Stimulated activated CD8-positive, alpha-beta memory T cell treated with anti-CD3 and anti-CD28 coated beads, Interleukin-7, amount 100 ng/mL, for 4 hours (primary cell): ENCODE measurements around the gene MBTD1.
"Not testable (repeated sequence)": the region's sequence is repeated elsewhere in the genome, so short reads cannot be mapped to it uniquely, and the experiment has no call there.

ENCODE experiments used
- DNase-seq, 2 donors: peaks; one replicate each; pipeline ENCODE4 v3.0.0-alpha.2; 2020; ENCODE audit warnings: low read depth in 2 of 2

MBTD1 gene

GRCh38 chr17:51259564-51260236 is at the start of gene MBTD1:
Gene MBTD1, minus strand, starts transcription at chr17:51260049. Its CDS starts 34,888 bp downstream, at chr17:51225161.
- peak; percentile 90 to 91 for DNase-seq

DNA sequence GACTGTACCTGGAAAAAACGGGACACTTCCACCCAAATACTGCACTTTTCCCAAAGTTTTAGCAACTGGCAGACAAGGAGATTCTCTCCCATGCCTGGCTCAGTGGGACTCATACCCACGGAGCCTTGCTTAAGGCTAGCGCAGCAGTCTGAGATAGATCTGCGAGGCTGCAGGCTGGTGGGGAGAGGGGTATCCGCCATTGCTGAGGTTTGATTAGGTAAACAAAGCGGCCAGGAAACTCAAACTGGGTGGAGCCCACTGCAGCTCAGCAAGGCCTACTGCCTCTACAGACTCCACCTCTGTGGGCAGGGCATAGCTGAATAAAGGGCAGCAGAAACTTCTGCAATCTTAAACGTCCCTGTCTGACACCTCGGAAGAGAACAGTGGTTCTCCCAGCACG is 45.3 kb upstream of the MBTD1 start:
- DNase-seq = no peak

- no peak for DNase-seq
Measured at GRCh38 chr17:51299859-51300258, 40.0 kb upstream of the MBTD1 start.

GRCh38 chr17:51298508-51299371 is 38.9 kb upstream of the MBTD1 start:
- no peak for DNase-seq

DNA sequence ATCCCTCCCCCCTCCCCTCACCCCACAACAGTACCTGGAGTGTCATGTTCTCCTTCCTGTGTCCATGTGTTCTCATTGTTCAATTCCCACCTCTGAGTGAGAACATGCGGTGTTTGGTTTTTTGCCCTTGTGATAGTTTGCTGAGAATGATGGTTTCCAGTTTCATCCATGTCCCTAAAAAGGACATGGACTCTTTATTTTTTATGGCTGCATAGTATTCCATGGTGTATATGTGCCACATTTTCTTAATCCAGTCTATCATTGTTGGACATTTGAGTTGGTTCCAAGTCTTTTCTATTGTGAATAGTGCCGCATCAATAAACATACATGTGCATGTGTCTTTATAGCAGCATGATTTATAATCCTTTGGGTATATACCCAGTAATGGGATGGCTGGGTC is 34.5 kb upstream of the MBTD1 start:
- DNase-seq = not testable (repeated sequence)

GRCh38 chr17:51289696-51290111 is 29.9 kb upstream of the MBTD1 start:
- DNase-seq = no peak

- no peak for DNase-seq
Measured at GRCh38 chr17:51287412-51287811, 27.6 kb upstream of the MBTD1 start.

DNA sequence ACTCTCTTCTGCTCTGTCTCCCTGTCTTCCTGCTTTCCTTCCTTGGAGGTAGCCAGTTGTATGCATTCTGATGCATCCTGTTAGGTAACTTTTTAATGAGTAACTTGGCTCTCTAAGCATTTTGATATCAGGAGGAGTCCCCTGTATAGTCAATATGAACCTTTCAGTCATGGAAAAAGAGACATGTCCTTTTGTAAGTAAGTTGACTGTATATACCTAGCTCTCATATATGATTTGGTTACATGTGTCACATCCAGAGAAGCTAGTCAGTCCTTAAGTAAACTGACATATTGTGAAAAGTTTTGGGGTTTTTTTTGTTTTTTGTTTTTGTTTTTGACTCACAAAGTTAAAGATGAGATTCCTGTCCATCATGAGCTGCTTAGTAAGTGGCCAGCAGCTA is 19.3 kb upstream of the MBTD1 start:
- DNase-seq = no peak

DNA sequence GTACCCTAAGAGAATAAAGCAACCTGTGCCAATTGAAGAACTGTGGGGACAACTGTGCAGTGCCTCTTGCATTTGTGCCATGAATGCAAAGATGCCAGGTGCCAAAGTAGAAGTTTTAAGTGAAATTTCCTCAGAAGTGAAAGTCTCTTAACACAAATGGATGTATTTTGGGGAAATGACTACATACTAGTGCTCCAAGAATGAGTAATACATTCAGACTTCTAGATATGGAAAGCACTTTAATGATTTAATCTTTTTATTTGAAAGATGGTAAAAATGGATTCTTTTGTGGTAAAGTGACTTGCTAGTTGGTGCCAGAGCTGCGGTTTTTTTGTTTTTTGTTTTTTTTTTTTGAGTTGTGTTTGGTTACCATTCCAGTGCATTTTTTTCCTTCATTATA is 15.5 kb upstream of the MBTD1 start:
- DNase-seq = no peak

GRCh38 chr17:51272812-51273211 is 13.0 kb upstream of the MBTD1 start:
- no peak for DNase-seq

DNA sequence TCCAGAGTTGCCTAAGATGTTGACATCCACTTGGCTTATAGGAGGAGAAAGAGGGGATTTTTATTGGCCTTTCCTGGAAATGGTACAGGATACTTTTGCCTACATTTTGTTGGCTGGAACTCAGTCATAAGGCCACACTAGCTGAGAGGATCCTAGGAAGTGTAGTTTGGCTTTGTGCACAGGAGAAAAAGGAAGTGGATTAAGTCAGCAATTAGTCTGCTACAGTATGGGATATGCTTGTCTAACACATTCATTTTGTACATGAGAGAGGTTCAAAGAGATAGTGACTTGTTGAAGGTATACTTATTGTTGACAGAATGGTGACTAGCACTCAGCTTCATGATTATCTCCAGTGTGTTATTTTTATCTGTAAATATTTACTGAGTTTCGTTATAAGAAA is 10.8 kb upstream of the MBTD1 start:
- DNase-seq = no peak

DNA sequence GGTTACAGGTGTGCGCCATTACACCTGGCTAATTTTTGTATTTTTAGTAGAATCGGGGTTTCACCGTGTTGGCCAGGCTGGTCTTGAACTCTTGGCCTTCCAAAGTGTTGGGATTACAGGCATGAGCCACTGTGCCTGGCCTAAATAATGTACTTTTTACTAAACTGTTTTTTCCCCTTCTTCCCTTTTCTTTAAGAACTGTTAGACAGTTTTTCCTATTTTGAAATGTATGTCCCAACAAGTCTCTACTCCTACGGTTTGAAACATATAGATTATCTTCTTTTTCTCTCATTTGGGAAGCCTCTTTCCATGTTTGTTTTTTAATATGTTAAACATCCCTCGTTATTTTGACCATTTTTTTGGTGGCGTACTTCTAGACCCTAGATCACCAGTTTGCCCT is 10.1 kb upstream of the MBTD1 start:
- no peak for DNase-seq

DNA sequence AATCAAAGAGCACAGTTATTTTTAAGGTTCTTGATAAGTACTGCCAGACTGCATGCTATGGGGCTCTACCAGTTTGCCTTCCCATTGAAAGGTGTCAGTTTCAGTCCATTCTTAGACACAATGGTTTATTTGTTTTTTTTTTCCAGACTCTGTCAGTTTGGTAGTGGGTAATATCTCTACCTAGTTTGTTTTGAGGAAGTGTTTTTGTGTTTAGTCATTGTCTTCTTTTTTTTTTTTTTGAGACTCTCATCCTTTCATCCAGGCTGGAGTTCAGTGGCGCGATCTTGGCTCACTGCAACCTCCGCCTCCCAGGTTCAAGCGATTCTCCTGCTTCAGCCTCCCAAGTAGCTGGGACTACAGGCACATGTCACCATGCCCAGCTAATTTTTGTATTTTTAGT is 4.6 kb upstream of the MBTD1 start:
- DNase-seq = not testable (repeated sequence)

- no peak for DNase-seq
Measured at GRCh38 chr17:51263006-51263405, 3.2 kb upstream of the MBTD1 start.

GRCh38 chr17:51261024-51261963 is 1.4 kb upstream of the MBTD1 start:
- DNase-seq = no peak

- peak; percentile 94 to 97 for DNase-seq
Measured at GRCh38 chr17:51260237-51261023, 581 bp upstream of the MBTD1 start, which contains the start of gene UTP18. Gene UTP18, plus strand, starts transcription at chr17:51260546. Its CDS starts 39 bp downstream, at chr17:51260585.

DNA sequence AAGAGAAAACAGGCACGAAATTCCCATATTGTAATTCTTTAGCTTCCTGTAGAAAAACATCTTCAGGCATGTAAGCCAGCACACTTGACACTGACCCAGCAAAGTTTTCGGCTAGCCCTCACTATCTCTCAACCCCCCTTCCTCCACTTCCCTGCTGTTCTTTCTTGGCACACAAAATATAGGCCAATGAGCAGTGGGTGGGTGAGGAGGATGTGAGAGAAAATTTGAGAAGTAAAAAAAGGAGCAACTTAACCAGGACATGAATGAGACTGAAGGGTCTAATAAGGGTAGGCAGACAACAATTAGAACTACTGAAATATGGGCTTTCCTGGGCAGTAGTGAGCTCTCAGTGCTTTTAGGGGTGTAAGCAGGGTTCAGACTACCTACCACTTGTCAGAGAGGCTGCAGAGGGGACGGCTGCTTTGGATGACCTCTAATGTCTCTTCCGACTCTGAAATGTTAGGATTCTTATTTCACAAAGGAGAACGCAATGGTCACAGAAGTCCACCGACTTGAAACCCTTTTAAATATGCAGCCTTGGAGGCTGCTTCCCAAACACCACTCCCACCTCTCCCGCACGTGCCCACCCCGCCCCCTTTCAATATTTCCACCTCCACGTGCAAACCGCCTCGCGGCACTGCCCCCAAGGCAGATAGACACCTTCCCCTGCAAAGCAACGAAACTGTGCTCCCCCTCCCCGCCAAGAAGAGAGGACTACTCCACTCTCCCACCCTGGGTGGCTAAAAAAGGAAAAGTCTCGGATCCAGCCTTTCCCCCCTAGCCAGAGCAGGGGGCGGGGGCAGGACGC is 889 bp downstream of the MBTD1 start:
- peak in 1 of 2 donors; percentile 10 for DNase-seq

DNA sequence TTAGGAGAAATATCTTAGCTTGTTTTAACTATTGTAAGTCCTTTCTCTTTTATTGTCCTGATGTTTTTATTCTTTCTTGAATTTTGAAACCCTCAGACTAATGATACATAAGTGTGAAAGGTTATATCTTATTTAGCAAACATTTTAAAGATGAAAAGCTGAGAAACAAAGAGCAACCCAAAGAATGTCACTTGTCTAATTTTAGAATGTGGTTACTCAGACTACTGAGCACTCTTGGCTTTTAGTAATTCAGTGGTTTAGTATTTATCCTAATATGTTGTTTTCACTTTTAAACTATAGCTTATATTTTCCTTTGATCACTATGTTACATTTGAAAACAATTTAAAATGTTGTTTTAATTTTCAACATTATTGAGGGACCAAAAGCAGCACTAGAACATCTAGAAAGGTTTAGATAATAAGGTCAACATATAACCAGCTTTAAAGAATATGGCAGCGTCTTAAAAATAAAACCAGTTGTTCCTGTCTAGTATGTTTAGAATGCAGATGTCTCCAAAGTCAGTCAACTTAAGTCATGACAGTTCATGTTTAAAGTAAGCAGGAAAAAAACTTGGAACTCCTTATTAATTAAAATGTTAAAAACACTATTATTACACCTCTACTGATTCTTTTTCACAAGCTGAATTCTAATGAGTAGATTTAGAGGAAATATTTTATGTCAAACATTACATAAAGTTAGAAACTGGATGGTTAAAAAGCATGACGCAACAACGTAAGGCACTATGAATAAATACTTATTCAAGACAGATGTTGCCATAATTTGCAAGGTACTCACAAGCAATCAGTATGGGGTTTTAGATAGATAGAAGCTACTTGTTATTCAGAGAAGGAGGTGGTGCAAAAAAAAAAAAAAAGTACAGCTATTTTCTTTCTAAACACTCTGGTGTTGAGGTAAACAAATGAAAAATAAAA is 2.4 kb downstream of the MBTD1 start:
- DNase-seq = no peak

GRCh38 chr17:51256101-51256500 is 3.7 kb downstream of the MBTD1 start:
- no peak for DNase-seq
